OCI-LY1 (cell line): Measurements from ENCODE around the gene ABCA7.
A peak's percentile ranks its signal among the peaks of the same experiment; 100 is the strongest.

ENCODE experiments used
- H2AFZ ChIP-seq: fragments of 200-600 bp; sonication (generic), shearing (Covaris generic); 2 replicates; pipeline ENCODE4 v1.6.0; 2014; ENCODE audit warnings: antibody characterized with exemption, mild to moderate bottlenecking, low read length
- H3F3A ChIP-seq: fragments of 200-600 bp; sonication (generic), shearing (Covaris generic); 2 replicates; pipeline ENCODE4 v1.6.0; 2014; ENCODE audit warnings: mild to moderate bottlenecking, antibody characterized with exemption, low read length, moderate library complexity; ENCODE audit not compliant: insufficient read depth
- H3K27ac ChIP-seq: fragments of 200-600 bp; sonication (generic); 2 replicates; pipeline ENCODE4 v1.5.1; 2014; ENCODE audit warnings: low read length, mixed run types, mild to moderate bottlenecking, low read depth; ENCODE audit not compliant: poor library complexity, severe bottlenecking
- H3K27me3 ChIP-seq: fragments of 200-600 bp; sonication (generic); 2 replicates; pipeline ENCODE4 v1.6.0; 2014; ENCODE audit warnings: antibody characterized with exemption, mild to moderate bottlenecking, low read length, moderate library complexity; ENCODE audit not compliant: insufficient read depth
- H3K36me3 ChIP-seq: fragments of 200-600 bp; sonication (generic); 2 replicates; pipeline ENCODE4 v1.6.1; 2014; ENCODE audit warnings: mild to moderate bottlenecking, antibody characterized with exemption, low read length, moderate library complexity, mixed read lengths; ENCODE audit not compliant: insufficient read depth
- H3K4me1 ChIP-seq: fragments of 200-600 bp; sonication (generic); 2 replicates; pipeline ENCODE4 v1.5.1; 2014; ENCODE audit warnings: mild to moderate bottlenecking, low read length, moderate library complexity; ENCODE audit not compliant: insufficient read depth, severe bottlenecking
- H3K4me2 ChIP-seq: fragments of 200-600 bp; sonication (generic), shearing (Covaris generic); 2 replicates; pipeline ENCODE4 v1.6.1; 2014; ENCODE audit warnings: low read length
- H3K4me3 ChIP-seq: fragments of 200-600 bp; sonication (generic); 2 replicates; pipeline ENCODE4 v1.5.1; 2014; ENCODE audit warnings: low read length, low read depth, mild to moderate bottlenecking, mixed read lengths; ENCODE audit not compliant: poor library complexity, severe bottlenecking
- H3K79me2 ChIP-seq: fragments of 200-600 bp; shearing (Covaris generic); 2 replicates; pipeline ENCODE4 v1.6.1; 2016; ENCODE audit warnings: mixed run types, low read length, mixed read lengths; ENCODE audit not compliant: insufficient read depth
- H3K9ac ChIP-seq: fragments of 200-600 bp; sonication (generic), shearing (Covaris generic); 2 replicates; pipeline ENCODE4 v1.6.1; 2014; ENCODE audit warnings: mild to moderate bottlenecking, low read length, mixed read lengths
- H3K9me2 ChIP-seq: fragments of 200-600 bp; sonication (generic), shearing (Covaris generic); 2 replicates; pipeline ENCODE4 v1.6.1; 2014; ENCODE audit warnings: low read depth, mild to moderate bottlenecking, low read length, mixed read lengths
- H3K9me3 ChIP-seq: fragments of 200-600 bp; shearing (Covaris generic); 2 replicates; pipeline ENCODE4 v1.6.1; 2014; ENCODE audit warnings: low read length, mixed read lengths
- H4K20me1 ChIP-seq: fragments of 200-600 bp; sonication (generic), shearing (Covaris generic); 2 replicates; pipeline ENCODE4 v1.6.0; 2016; ENCODE audit warnings: mild to moderate bottlenecking, low read length; ENCODE audit not compliant: insufficient read depth
- EZH2 ChIP-seq: fragments of 200-600 bp; sonication (generic), shearing (Covaris generic); IDR thresholded peaks from 2 replicates; pipeline ENCODE4 v1.8.0; 2017; ENCODE audit warnings: borderline replicate concordance, mixed run types, mild to moderate bottlenecking, antibody characterized with exemption, low read length, moderate library complexity, mixed read lengths
- TF ChIP-seq, protein P1 (sequence below): fragments of 200-600 bp; sonication (generic), shearing (Covaris generic); IDR thresholded peaks from 2 replicates; pipeline ENCODE4 v1.5.1; 2017; ENCODE audit warnings: mild to moderate bottlenecking, antibody characterized with exemption, low read length, moderate library complexity, mixed read lengths

The ABCA7 gene

GRCh38 chr19:1037621-1038064 is 2.3 kb upstream of the ABCA7 start:
- Histone ChIP-seq H3K4me2 (peak overlapping the region; percentile 92), H2AFZ (no peak overlapping the region), H3K79me2 (no peaks in the 10 kb centered on the region), H3K27ac (peak overlapping the region; percentile 99), H3K4me3 (peak overlapping the region; percentile 90), H3K36me3 (peaks cover 29% of the 10 kb centered on the region), H3K4me1 (peaks cover 42% of the 10 kb centered on the region), H3F3A (peaks cover 13% of the 10 kb centered on the region; the same call in 1 of the 2 replicates), H3K27me3 (no peaks in the 10 kb centered on the region), H4K20me1 (no peaks in the 10 kb centered on the region), H3K9me2 (no peaks in the 10 kb centered on the region), H3K9ac (peak overlapping the region; percentile 55), H3K9me3 (no peaks in the 10 kb centered on the region)
- no peak for TF ChIP-seq EZH2
- TF ChIP-seq, protein P1, sequence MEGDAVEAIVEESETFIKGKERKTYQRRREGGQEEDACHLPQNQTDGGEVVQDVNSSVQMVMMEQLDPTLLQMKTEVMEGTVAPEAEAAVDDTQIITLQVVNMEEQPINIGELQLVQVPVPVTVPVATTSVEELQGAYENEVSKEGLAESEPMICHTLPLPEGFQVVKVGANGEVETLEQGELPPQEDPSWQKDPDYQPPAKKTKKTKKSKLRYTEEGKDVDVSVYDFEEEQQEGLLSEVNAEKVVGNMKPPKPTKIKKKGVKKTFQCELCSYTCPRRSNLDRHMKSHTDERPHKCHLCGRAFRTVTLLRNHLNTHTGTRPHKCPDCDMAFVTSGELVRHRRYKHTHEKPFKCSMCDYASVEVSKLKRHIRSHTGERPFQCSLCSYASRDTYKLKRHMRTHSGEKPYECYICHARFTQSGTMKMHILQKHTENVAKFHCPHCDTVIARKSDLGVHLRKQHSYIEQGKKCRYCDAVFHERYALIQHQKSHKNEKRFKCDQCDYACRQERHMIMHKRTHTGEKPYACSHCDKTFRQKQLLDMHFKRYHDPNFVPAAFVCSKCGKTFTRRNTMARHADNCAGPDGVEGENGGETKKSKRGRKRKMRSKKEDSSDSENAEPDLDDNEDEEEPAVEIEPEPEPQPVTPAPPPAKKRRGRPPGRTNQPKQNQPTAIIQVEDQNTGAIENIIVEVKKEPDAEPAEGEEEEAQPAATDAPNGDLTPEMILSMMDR, result no peak

DNA sequence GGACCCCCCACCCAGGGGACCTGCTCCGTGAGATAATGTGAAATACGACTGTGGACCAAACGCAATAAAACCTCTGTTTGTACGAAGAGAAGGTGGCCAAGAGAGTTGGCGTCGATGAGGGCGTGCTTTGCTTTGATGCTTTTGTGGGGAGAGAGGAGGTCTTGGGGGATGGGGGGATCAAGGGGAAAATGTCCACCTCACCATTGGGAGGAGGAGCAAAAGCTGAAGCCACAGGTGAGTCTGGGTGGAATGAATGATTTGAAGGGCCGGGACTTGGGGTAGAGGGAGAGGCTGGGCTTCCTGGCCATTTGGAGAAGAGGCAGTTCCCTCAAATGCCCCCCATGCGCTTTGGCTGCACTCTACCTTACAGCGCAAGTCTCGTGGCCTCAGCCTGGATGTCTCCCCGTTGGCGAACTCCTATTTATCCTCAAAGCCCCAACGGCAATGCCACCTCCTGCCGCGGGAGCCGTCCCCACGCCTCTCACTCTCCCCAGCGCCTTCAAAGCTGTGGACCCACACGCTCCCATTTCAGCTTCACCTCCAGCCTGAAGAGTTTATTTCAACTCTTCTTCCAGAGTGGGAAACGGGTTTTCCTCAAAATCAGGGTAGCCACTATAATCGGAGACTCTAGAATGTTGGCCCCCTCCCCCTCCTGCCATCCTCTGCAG is 795 bp upstream of the ABCA7 start:
- H3K27ac ChIP-seq, result peak overlapping the region; percentile 99
- no peak overlapping the region for H2AFZ ChIP-seq
- H3K4me2 ChIP-seq, result peak overlapping the region; percentile 92
- peaks cover 49% of the 10 kb centered on the region for H3K4me1 ChIP-seq
- H3K9ac ChIP-seq, result peak overlapping the region; percentile 55
- peaks cover 13% of the 10 kb centered on the region; the same call in 1 of the 2 replicates for H3F3A ChIP-seq
- H3K9me3 ChIP-seq, result no peaks in the 10 kb centered on the region
- peaks cover 22% of the 10 kb centered on the region for H3K36me3 ChIP-seq
- no peaks in the 10 kb centered on the region for H3K9me2 ChIP-seq
- H3K79me2 ChIP-seq, result no peaks in the 10 kb centered on the region
- no peaks in the 10 kb centered on the region for H4K20me1 ChIP-seq
- TF ChIP-seq EZH2, result no peak
- TF ChIP-seq, protein P1, result no peak
- H3K27me3 ChIP-seq, result no peaks in the 10 kb centered on the region
- H3K4me3 ChIP-seq, result peak overlapping the region; percentile 90

DNA sequence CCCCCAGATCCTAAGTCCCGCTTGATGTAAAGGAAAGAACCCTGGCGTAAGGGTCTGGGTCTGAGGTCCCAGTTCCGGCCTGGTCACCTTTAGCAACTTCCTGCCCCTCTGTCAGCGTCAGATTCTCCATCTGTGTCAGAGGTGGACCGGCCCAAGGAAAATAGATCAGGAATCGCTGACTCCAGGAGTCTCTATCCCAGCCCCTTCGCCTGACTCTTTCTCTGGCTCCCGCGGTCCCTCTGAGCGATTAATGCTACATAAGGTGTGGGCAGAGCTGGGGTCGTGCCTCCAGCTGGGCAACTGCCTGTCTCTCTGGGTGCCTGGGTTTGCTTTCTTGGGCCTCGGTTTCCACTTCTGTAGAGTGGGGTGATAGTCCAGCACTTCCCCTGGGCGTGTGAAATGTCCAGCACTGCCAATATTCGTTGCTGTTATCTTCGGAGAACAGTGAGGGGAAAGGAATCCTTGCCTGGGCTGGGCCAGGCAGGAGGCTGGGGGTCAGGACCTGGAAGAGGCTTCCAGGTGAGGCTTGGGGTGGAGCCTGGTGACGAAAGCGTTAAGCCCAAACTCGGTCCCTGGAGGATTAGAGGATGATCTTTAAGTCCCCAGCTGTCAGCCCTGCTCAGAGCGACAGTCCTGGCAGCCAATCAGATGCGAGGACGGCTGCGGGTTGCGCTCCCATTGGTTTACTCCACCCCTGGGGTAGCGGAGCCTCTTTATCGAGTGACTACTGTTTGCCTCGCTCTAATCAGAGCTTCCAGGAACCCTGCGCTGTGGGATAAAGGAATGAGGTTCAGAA is 767 bp downstream of the ABCA7 start:
- H3K79me2 ChIP-seq, result no peaks in the 10 kb centered on the region
- H3K4me3 ChIP-seq, result peak overlapping the region; percentile 90
- peak overlapping the region; percentile 92 for H3K4me2 ChIP-seq
- H2AFZ ChIP-seq, result no peak overlapping the region
- TF ChIP-seq, protein P1, result no peak
- no peak for TF ChIP-seq EZH2
- H3K9ac ChIP-seq, result peak overlapping the region; percentile 94
- H3K36me3 ChIP-seq, result peaks cover 21% of the 10 kb centered on the region
- no peaks in the 10 kb centered on the region for H3K9me3 ChIP-seq
- H3K27ac ChIP-seq, result peak overlapping the region; percentile 90
- H3F3A ChIP-seq, result peaks cover 13% of the 10 kb centered on the region; the same call in 1 of the 2 replicates
- no peaks in the 10 kb centered on the region for H4K20me1 ChIP-seq
- no peaks in the 10 kb centered on the region for H3K27me3 ChIP-seq
- H3K9me2 ChIP-seq, result no peaks in the 10 kb centered on the region
- peaks cover 51% of the 10 kb centered on the region for H3K4me1 ChIP-seq
